NCI-H524 (cell line): ENCODE data around the gene EPHB2.
A peak's percentile ranks its signal among the peaks of the same experiment; 100 is the strongest.

ENCODE experiments used
- DNase-seq, 2 experiments: peaks; one replicate each; lab custom pipeline; 2025; lab: John Stamatoyannopoulos, UW

EPHB2 gene

GRCh38 chr1:22884806-22885530 lies 174.3 kb downstream of the EPHB2 start:
- DNase-seq, result no peak

- no peak for DNase-seq
These were observed 175.6 kb downstream of the EPHB2 start for GRCh38 chr1:22886211-22886610.

DNA sequence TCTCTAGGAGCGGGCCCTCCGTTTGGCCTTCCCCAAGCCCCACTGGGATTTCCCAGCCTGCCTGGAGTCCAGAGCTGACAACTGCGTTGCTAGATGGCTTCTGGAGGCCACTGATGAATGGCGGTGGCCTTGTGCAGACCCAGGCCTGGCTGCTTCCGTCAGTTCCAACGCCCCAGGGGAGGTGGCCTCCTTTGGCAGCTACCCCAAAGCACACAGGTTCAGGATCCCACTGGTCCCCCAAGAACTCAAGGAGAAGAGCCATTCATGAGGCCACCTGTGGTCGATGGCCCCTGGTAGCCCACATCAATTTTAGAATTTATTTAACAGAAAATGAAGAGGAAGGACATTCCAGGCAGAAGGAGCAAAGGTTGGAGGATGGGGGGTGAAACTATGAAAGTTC lies 176.9 kb downstream of the EPHB2 start:
- DNase-seq, result no peak

DNA sequence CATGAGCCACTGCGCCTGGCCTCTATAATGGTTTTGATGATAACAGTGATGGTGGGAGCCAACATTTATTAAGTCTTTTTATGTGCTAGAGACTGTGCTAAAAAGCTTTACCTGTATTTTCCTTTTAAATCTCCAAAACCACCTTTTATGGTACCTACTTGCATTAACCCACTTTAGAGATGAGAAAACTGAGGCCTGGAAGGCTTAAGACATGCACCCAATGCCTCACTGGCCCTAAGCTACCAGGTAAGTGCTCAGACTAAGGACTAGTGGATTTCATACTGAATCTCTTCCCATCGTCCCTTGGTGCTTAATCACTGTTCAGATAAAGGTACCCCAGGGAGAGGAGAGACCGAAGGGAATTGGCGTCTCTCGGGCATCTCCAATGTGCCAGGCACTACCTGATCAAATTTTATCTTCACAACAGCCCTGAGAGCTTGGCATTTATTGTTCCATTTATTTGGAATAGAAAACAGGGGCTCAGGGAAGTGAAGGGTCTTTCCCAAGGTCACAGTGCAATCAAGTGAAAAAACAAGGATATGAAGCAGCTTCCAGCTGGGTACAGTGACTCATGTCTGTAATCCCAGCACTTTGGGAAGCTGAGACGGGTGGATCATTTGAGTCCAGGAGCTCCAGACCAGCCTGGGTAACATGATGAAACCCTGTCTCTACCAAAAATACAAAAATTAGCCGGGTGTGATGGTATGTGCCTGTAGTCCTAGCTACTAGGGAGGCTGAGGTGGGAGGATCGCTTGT lies 177.9 kb downstream of the EPHB2 start:
- DNase-seq, result no peak

GRCh38 chr1:22889213-22889827 lies 178.7 kb downstream of the EPHB2 start:
- peak; percentile 39 to 67 for DNase-seq

DNA sequence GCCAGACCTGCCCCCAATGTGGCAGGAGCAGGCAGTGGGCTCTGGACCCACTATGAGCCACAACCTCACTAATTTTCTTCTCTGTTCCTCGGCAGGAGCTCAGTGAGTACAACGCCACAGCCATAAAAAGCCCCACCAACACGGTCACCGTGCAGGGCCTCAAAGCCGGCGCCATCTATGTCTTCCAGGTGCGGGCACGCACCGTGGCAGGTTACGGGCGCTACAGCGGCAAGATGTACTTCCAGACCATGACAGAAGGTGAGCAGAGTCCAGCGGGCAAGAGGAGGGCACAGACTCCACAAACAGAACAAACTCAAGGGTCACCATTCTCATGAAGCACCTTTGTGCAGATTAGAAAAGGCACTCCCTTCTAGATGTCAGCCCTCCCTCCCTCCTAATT lies 182.2 kb downstream of the EPHB2 start:
- DNase-seq, result no peak

DNA sequence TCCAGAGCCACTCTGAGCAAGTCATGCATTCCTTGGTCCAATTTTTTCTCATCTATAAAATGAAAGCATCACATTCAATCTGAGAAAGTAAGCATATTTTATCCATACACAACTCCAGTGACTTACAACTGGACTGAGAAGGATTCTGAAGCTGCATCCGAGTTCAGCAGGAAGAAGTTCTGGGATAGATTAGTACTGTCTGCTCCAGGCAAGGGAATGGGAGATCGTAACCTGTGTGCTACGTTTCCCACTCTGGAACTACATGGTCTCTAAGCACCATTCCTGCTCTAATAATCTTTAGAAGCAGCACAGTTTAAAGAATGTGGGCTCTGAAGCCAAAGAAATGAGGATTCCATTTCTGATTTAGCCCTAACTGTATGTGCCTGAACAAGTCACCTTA lies 182.7 kb downstream of the EPHB2 start:
- DNase-seq, result no peak

GRCh38 chr1:22895357-22895756 lies 184.7 kb downstream of the EPHB2 start:
- DNase-seq, result no peak

DNA sequence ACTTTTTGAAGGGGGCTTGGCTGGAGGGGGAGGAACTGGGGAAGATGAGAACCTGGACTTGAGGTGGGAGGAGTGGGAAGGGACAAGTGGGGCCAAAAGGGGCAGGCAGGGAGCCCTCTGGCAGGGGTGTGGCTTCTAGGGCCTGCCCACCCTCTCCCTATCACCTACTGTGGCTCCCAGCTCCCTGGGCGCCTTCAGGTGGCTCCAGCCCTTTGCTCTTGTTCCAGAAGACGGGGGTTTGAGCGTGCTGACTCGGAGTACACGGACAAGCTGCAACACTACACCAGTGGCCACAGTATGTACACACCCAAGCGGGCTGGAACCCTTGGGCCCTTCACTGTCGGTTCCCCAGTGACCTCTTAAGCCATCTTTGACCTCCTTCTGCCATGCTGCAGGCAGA lies 185.5 kb downstream of the EPHB2 start:
- no peak for DNase-seq

DNA sequence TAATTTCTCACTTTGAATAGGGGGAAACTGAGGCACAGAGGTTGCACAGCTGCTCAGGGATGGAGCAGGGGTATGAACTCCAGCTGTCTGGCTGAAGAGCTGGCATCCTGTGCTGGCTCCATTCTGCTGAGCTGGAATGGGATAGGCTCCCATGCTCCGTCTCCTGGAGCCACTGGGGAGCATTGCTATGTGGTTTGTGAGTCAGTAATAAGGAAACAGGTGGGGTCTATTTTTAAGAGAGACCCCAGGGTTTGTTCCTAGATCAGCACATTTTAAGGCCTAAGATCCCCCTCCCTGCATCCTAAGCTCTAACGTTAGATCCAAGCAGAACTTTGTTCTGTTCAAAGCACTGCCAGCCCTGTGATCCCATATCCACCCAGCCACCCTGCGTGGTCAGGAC lies 189.8 kb downstream of the EPHB2 start:
- no peak for DNase-seq

DNA sequence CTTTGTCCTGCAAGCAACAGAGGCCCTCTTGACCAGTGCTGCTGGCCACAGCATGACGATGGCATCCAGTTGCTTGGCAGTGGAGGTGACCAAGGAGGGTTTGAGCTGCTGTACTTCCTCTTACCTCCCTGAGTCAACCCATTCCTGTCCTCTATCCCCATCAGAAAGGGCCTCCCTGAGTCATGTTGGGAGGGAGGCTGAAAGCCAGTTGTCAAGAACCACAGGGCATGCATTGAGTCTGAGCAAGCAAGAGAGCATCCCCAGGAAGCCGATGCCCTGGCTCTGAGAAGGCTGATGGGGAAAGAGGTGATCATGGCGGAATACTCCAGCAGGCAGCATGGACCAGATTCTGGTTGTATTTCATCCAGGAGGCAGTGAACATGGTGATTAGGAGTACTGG lies 192.5 kb downstream of the EPHB2 start:
- no peak for DNase-seq

DNA sequence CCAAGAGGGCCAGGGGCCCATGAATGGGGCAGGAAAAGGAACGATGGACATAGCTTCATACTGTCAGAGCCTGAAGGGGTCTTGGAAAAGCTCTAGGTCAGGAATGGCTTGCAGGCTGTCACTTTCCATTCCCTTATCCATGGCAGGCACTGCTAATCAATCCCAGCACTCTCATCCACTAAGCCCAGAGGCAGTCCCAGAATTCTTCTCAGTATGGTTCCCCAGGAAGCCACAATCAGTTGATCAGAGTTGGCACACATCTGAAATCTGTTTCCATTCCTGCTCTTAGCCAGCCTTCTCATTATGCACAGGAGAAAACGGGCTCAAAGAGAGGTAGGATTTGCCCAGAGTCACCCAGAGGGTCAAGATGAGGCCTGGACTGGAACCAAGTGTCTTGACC lies 196.3 kb downstream of the EPHB2 start:
- DNase-seq, result no peak

- no peak for DNase-seq
These were observed 196.9 kb downstream of the EPHB2 start for GRCh38 chr1:22907528-22907927.

DNA sequence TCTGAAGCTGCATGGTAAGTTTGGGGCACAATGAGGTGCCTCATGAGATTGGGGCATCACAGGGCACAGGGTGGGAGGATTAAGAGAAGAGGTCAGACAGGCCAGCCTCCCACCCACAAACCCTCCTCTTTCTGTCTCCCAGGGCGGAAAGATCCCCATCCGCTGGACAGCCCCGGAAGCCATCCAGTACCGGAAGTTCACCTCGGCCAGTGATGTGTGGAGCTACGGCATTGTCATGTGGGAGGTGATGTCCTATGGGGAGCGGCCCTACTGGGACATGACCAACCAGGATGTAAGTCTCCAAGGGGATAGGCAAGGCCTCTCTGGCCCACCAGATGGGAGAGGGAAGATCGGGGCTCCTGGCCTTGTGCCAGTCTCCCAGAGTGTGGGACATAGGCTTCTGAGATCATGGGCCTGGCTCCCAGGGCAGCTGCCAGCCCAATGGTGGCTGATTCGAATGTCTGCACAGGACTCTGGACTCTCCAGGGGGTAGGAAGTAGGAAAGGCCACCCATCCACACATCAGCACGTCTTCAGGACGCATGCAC lies 198.3 kb downstream of the EPHB2 start:
- peak in 1 of 2 experiments; percentile 55 for DNase-seq

GRCh38 chr1:22910286-22910685 lies 199.6 kb downstream of the EPHB2 start:
- DNase-seq, result no peak

GRCh38 chr1:22910986-22911651 lies 200.5 kb downstream of the EPHB2 start:
- DNase-seq, result no peak

- no peak for DNase-seq
These were observed 201.7 kb downstream of the EPHB2 start for GRCh38 chr1:22912311-22912710.

DNA sequence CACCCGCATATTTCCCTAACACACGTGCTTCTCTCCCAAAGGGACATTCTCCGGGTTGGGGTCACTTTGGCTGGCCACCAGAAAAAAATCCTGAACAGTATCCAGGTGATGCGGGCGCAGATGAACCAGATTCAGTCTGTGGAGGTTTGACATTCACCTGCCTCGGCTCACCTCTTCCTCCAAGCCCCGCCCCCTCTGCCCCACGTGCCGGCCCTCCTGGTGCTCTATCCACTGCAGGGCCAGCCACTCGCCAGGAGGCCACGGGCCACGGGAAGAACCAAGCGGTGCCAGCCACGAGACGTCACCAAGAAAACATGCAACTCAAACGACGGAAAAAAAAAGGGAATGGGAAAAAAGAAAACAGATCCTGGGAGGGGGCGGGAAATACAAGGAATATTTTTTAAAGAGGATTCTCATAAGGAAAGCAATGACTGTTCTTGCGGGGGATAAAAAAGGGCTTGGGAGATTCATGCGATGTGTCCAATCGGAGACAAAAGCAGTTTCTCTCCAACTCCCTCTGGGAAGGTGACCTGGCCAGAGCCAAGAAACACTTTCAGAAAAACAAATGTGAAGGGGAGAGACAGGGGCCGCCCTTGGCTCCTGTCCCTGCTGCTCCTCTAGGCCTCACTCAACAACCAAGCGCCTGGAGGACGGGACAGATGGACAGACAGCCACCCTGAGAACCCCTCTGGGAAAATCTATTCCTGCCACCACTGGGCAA lies 202.9 kb downstream of the EPHB2 start:
- DNase-seq, result no peak

- DNase-seq, result no peak
These were observed 203.5 kb downstream of the EPHB2 start for GRCh38 chr1:22914156-22914555.

- DNase-seq, result peak; percentile 79 to 85
These were observed 204.1 kb downstream of the EPHB2 start for GRCh38 chr1:22914633-22915217.

DNA sequence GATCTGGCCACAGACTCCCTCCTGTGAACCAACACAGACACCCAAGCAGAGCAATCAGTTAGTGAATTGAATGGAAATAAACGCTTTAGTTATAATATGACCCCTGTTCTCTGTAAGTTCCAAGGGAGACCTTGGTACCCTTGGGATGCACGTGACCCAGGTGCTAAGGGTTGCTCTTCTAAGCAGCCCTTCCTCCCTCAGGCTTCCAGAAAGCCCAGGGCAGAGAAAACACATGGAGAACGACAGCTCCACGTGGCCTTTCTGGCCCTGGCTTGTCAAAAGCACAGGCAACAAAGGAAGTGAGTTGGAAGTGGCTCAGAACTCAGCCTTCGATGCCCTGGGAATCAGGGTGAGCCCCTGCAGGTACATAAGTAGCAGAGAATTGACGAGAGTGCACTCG lies 204.6 kb downstream of the EPHB2 start:
- peak in 1 of 2 experiments; percentile 42 for DNase-seq
